ENCODE results near the gene DCDC1.

The DCDC1 gene

DNA sequence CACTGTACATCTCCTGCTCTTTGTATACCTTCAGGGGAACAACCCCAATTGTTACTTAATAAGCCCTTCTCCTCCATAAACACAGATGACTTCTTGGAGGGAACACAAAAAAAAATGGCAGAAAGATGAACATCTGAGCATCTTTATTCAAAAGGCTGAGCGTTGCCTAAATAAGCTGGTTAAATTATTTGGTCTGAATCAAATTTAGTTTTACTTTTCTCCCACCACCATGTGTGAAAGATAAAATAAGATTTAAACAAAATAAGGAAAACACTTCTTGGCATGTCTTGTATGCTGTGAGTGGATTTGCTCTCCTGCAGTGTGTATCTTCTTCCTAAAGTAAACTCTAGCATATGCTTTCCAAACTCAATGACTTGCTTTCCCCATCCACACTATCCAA, 137.9 kb downstream of the DCDC1 start:
- no peak for DNase-seq (ENCODE audit: low read depth in 3 of 3)

DNA sequence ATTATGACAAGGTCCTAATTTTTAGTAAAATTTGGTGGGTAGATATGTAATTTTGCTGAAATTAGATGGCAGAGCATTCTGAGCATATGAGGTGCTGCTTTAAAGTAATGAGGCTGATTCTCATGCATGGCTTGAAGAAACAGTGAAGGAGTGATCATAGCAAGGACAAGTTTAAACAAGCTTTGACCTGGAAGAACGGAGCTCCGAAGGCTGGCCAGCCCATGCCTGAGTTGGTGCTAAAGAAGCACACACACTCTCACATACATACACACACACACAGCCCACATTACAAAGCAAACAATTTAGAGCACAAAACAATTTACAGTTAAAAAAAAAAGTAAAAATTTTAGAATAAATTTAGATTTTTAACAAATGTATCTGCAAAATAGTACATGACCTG, 150.7 kb downstream of the DCDC1 start:
- no peak for DNase-seq (ENCODE audit: low read depth in 3 of 3)

DNA sequence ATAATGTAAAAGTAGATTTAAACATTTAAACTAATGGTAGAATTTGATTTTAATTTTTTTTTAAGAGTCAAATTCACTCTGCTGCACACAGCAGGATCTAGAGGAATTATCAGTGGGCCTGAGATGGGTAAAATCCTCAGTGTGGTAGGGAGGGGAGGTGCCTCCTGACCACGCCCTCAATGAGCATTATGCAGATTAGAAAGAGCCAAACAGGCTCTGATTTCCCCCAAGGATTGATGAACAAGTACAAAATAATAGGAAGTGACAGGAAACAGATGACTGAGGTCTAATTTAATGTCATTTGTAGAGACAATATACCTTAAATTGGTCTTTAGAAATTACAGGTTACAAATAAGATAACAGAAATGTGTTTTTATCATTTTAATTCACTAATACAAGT, 155.2 kb downstream of the DCDC1 start:
- DNase-seq (ENCODE audit: low read depth in 3 of 3), result no peak

DNA sequence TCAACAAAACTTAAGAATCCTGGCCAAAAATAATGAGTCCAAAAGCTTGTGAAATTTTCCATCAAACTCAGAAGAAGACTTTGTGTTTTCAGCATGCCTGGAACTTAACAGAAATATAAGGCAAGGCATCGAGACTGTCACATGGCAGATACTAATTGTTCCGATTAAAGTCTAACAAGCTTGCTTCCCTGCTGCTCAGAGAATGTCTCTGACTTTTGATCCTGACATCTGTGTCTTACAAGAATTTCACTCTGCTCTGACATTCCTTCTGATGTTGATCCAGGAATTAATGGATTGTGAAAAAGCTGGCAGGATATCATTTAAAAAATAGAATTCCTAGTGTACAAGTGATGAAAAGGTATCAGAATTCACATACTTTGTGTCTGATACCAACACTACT, 170.2 kb downstream of the DCDC1 start:
- DNase-seq (ENCODE audit: low read depth in 3 of 3), result no peak

DNA sequence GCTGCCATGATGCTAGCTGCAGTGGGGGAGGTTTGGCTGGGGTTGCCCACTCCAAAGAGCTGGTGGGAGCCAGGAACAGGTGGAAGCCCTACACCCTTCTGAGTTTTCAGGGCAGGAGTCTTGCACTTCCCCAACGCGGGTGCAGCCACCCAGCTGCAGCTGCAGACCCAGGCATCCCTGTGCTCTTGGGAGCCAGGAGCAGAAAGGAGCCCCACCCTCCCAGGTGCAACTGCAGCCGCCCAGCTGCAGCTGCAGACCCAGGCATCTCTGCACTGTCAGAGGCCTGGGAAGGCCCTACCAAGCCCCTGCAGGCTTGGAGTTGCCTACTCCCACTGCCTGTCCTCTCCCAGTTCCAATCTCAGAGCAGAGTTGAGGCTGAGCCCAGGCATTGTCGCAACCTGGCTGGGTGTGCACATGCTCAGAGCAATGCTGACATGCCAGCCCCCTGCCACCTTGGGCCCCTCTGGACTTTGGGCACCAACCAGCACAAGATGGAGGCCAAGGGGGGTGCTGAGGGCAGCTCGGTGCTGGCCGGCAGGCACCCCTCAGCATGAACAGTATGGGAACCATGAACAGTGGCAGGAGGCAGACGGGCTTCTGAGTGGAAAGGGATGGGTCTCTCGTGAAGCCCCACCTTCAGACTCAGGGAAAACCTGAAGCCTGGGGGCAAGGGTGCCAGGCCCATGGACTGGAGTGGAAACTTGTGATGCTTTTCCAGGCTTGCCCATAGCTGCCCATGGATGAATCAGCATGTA, 195.4 kb downstream of the DCDC1 start:
- DNase-seq (ENCODE audit: low read depth in 3 of 3), result no peak

DNA sequence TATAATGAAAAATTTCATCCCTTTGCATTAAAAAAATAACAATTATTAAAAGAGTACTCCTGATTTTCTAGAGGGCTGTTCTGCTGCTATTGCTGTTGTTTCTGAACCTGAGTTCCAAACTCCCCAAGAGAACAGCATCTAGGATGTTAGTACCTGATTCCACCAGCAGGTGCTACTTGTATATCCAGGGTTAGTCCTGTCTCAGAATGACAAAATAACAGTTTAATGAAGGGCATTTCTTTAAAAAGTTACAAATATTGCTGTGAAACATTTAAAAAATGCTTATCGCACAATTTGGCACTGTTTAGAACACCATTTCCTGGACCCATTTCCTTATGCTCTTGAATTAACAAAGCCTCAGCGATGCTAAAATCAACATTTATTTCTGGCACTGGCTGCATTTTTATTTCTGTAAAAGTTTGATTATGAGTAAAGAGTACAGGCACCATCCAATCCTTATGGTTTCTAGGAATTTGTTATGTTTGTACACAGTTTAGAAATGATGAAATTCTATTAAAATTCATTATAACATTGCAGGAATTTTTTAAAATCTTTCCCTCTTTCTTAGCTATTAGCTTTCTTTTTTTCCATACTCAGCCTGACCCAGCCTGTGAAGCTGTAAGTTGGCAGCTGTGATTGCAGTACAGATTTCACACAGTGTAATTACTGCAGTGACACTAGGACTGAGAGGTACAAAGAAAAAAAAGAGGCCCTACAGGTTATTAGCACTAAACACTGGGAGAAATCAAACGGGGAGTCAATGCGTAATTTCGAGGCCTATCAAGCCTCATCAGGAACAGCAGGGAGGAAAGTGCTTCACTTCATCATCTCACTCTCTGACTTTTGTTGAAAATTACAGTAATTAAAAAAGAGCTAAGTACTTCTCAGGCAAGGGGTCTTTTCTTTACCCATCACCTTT, 208.8 kb downstream of the DCDC1 start:
- DNase-seq (ENCODE audit: low read depth in 3 of 3), result no peak

DNA sequence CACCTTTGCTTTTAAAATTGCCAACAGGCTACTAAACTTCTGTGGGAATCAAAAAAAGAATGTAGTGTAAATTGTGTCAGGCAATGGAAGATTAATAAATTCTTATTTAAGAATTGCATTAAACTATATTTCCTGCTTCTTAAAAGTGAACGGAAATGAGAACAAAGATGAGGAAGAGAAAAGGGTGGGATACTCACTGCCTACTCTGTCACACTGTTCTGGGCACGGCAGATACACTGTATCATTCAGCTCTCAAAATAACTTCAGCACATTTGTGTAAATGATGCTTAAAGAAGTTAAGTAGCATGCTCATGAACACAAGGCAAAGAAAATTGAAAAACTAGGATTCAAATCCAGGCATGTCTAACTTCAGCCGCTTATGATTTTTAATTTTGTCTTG, 218.7 kb downstream of the DCDC1 start:
- DNase-seq (ENCODE audit: low read depth in 3 of 3), result no peak

DNA sequence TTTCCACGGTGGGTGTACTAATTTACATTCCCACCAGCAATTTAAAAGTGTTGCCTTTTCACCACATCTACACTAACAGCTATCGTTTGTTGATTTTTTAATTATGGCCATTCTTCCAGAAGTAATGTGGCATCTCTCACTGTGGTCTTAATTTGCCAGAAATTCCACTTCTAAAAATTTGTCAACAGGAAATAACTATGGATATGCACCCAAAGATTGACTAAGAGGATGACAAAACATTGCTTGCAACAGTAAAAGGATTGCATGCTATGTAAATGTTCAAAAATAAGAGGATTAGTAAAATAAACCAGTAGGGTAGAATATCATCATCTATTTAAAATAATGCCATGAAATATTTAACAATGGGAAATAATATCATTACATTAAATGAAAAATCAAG, 219.5 kb downstream of the DCDC1 start:
- no peak for DNase-seq (ENCODE audit: low read depth in 3 of 3)

DNA sequence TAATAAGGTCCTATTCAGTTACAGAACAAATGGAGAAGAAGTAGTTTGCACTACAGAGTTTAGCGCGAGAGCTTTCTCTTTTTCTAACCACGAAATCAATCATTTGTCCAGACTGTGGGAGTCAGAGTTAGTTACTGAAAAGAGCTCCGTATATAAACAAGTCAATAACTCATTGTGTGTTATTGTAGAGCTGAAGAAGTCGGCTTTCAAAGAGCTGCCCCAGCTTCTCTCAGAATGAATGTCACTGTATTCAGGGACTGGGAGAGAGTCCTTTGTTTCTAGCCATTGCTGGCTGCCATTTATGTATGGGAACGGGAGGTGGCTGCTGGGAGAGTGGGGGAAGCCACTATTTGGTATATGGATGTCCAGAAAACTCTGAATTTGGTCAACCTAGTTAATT, 227.8 kb downstream of the DCDC1 start:
- no peak for DNase-seq (ENCODE audit: low read depth in 3 of 3)

DNA sequence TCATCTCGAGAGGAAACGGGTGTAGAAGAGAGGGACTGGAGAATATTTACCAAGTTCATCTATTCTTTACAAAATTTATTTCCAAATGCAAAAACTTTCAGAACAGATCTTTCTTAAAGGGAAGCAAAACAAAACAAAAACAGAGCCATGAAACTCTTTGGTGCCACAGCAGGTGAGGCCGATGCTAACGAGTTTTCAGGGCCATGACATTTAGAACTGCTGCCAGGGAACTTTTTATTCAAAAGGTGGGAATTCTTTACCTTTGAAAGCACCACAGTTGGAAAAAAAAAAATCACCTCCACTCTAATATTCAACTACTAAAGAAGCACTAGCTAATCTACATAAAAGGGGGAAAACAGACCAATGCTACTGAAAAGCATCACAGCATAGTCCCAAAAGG, 230.1 kb downstream of the DCDC1 start:
- DNase-seq (ENCODE audit: low read depth in 3 of 3), result no peak

DNA sequence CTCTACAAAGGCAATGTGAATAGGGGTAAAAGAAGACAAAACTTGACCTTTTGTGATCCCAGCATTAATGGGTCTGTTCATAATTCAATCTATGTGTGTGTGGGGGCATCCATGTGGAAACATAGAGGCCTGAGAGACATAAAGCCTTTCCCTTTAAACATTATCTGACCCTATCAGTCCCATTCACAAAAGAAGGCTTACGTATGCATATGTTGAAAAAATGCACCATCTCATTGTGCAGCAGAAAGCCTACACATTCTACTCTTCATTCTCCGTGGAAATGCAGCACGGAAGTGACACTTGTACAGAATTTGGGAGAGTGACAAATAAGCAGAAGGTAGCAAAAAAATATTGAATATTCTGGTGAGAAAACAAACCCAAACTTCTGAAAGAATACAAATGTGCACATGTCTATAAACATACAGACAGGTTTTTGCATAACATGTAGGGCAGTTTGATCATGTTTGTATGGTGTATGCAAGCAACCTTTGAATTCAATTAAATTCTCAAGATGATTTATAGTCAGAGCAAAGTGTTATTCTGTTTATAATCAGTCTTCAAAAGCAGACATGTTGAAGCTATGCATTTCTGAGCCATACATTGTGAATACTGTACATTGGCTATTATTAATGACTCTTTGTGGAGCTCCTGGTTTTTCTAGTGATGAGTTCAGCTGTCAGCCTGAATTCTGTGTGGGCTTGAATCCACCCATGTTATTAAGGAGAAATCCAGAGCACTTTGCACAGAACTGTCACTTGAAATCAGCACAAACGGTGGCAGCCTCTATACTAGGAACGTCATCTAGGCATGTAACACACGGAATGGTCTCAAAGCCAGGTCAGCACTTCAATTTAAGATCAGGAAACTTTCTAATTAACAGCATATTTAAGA, 236.8 kb downstream of the DCDC1 start:
- no peak for DNase-seq (ENCODE audit: low read depth in 3 of 3)

DNA sequence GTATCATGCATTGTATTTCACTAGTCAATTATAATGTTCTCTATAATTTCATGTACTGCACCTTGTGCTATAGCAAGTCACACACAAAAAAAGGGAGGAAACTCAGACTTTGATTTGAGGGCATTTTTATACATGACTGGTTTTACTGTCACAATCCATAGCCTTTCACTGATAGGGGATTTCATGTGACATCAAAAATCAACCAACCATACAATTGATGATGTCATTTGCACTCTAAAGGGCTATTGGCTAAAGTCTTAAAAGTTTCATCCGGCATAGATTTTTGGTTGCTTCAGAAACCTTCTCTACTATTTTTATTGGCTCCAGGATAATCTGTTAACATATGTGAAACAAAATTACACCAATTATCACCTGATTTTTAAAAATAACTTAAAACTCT, 237.8 kb downstream of the DCDC1 start:
- no peak for DNase-seq (ENCODE audit: low read depth in 3 of 3)

DNA sequence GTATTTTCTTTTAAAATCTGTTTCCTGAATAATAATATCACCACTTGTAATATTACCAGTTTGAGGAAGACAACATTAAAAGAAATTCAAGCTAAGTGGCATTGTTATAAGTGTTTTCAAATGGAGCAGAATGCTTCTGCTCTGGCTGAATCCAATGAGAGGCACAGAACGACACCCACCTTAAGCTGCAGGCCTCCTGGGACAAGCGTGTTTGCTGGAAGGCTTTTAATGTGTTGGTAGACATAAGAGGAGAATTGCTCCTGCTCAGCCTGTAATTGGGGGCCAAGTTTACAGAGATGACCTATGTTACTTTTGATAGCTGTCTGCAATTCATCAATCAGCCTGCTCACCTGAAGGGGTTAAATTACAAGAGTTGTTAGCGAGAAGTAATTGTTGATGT, 242.2 kb downstream of the DCDC1 start:
- no peak for DNase-seq (ENCODE audit: low read depth in 3 of 3)

DNA sequence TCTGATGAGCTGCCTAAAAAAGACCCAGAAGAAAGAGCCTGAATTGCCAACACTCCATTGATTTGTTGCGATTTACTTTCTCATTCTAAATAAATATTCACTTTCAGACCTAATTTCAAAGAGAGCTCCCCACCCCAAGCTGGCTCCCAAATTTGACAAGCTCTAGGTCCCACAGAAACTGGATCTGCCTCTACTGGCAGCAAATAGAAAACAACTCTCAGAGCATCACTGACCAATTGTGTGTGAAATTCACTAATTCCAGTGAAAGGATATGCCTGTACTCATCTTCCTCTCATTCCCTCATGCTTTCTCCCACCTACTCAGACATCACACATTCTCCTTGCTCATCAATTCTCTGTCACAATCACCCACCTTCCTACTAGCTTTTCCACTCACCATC, 249.1 kb downstream of the DCDC1 start:
- no peak for DNase-seq (ENCODE audit: low read depth in 3 of 3)

DNA sequence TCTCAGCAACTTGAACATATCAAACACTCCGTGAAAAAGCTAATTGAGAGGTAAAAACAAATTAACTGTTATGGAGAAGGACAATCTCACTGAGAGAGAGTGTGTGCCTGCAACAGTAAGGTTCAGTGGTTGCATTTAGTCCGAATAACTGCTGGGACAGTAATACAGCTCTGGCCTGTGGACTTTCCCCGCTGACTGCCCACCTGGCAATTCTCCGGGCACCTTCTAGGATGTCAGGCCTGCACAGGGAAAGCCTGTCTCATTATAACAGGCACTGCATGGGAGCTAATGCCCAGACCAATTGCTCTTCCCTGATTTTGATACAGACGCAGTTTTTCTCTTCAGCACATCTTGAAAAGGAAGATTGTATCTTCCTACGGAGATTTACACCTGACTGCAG, 251.0 kb downstream of the DCDC1 start:
- no peak for DNase-seq (ENCODE audit: low read depth in 3 of 3)

DNA sequence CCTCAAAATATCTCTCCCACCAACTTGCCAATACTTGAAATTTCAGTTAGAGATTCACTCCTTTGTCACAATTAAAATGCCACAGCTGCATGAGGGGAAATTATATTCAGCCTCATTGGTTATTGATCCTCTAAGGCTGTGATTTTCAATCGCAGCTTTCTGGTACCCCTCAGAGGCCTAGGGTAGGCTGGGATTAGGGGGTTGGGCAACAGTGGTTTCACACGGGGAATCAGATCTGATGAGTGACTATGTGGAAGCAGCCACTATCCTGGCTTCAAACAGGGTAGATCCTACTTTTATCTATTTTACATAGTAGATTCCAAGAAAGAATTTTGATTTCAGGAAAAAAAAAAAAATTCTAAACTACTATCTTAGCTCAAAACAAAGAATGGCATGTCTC, 252.5 kb downstream of the DCDC1 start:
- DNase-seq (ENCODE audit: low read depth in 3 of 3), result no peak

DNA sequence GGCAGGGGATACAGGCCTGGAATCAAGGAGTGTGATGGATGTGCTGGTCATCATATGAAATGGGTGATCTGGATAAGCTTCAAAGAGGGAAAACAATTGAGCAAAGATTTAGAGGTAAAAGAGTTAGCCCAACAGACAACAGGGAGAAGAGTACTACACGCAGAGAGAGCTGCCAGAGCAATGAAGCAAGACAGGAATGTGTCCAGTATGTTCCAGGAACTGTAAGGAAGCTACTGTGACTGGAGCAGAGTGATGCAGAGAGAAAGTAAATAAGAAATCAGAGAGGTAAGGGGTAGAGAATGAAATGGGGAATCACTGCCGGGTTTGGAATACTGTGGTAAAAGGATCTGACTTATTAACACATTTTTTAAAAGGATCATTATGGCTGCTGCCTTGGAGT, 255.1 kb downstream of the DCDC1 start:
- DNase-seq (ENCODE audit: low read depth in 3 of 3), result no peak

DNA sequence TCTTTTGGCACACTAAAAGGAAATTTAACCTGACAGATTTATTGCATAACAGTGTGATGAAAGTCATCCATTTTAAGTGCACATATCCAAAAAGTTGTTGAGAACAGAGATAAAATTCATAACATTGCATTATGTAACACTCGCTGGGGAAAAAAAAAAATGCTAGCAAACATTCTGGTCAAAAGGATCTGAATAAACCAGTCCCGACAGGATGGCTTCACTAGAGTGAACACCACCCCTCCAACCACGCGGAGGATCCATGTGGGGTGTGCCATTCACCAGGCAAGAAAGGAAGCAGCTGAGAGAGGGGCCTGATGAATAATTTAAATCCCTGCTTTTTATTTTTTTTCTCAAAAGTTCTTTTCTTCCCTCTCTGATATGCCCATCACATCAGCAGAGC, 258.7 kb downstream of the DCDC1 start:
- no peak for DNase-seq (ENCODE audit: low read depth in 3 of 3)

DNA sequence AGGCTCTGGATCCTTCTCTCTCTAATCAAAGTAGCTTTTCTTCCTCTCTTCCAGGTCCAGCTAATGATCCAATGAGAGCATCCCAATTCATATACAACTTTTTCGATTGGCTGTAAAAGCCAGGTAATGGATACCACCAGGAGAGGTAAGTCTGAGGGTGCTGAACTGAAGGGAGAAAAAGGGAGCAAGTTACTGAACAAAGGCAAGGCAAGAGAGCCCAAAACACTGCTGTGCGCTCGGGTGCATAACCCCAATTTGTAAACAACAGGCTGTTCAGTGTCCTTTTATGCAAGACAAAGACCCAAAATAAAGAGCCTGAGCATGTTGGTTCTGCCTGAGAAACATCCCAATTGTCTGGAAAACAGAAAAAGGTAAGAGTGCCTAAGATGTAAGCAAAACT, 260.1 kb downstream of the DCDC1 start:
- no peak for DNase-seq (ENCODE audit: low read depth in 3 of 3)

DNA sequence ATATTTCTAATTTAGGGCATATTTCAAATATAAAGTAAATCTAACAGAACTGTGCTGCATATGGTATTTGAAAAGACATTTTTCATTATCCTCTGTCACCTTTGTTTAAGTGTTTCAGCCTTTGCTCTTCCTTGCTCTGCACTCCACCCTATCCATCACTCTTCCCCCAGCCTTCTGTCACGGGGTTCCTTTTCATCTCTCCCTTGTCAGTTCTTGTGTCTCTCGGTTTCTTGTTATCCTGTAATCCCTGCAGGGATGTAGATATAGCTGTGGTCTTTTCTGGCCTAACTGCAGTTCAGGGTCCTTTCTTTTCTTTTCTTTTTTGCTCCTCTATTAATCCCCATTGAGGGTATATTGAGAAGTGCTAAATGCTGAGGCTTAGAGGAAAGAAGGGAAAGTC, 261.9 kb downstream of the DCDC1 start:
- DNase-seq (ENCODE audit: low read depth in 3 of 3), result no peak

DNA sequence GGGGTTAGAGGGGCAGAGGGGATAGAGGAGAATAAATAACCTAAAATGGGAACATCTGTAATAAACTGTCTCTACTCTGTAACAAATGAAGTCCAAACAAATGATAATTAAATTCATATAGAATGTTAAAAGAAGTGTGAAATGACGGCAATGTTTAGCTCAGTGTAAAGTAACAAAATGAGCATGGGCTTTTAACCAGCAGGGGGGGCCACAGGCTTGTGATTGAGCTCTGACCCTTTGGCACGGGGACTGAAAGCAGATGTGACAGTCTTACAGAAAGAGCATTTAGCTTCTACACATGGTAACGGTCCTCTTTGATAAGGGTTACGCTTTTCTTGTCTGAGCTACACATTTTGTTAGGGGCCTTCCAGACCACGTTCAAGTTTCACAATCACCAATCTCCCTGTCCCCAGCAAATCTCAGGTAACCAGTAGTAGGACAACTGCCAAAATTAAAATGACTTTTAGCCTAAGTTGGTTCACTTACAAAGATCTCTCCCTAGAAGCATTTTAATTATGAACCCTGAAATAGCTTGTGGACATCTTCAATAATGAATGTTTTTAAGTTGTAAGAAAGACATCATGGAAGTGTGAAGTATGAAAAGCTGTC, 262.5 kb downstream of the DCDC1 start:
- DNase-seq (ENCODE audit: low read depth in 3 of 3), result peak; percentile 4 to 42 (median 5)

DNA sequence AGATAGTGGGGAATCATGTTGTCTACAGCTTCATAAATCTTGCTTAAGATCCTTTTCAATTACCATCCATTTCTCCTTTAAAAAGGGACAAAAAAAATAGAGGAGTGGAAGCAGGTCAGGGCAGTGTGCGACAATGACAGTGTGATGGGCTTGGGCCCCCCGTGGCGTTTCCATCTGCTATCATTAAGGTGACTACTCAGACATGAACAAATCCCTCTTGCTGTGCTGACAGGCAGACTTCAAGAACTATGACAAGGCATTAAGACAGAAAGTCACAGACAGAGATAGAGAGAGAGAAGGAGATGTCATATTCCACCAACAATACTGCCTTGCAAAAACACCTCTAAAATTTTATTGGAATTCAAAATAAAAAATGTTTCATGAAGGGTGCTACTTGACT, 263.2 kb downstream of the DCDC1 start:
- DNase-seq (ENCODE audit: low read depth in 3 of 3), result no peak

Measured in stimulated activated CD4-positive, alpha-beta T cell treated with anti-CD3 and anti-CD28 coated beads, TNF-alpha, amount 100 ng/mL, for 24 hours (primary cell).